Heart right ventricle (tissue), 16 donors: ENCODE measurements around the gene DLGAP1. TPM values are rescaled to one million over a fixed set of nuclear protein-coding genes. Genes with fewer than 3 reads are reported as not detected.

ENCODE experiments used
- ATAC-seq, 8 donors: fragments of 200-7000 bp; cut with Tn5 transposase; one replicate each; pipeline ENCODE4 v1.9.1; 2020; ENCODE audit warnings: mild to moderate bottlenecking in 8 of 8, moderate library complexity in 8 of 8, moderate number of reproducible peaks in 1 of 8
- DNase-seq, 2 donors: peaks; one replicate each; pipeline ENCODE4 v3.0.0-alpha.2; 2020
- H3K27ac ChIP-seq, 10 donors: fragments of 200-600 bp; sonication (generic) in 2 of 10; one replicate each; pipeline versions ENCODE4 v1.5.0 to v1.8.0; 2020 to 2022; ENCODE audit warnings: mild to moderate bottlenecking in 3 of 10
- H3K27me3 ChIP-seq, 7 donors: fragments of 200-600 bp; one replicate each; pipeline ENCODE4 v1.8.0; 2021 to 2022; ENCODE audit warnings: mild to moderate bottlenecking in 2 of 7
- H3K36me3 ChIP-seq, 9 donors: fragments of 200-600 bp; sonication (generic) in 1 of 9; one replicate each; pipeline versions ENCODE4 v1.5.0 to v1.8.0; 2020 to 2022; ENCODE audit warnings: mild to moderate bottlenecking in 2 of 9
- H3K4me1 ChIP-seq, 9 donors: fragments of 200-600 bp; sonication (generic) in 1 of 9; one replicate each; pipeline versions ENCODE4 v1.5.0 to v1.8.0; 2020 to 2022; ENCODE audit warnings: mild to moderate bottlenecking in 4 of 9
- H3K4me3 ChIP-seq, 10 donors: fragments of 200-600 bp; sonication (generic) in 2 of 10; one replicate each; pipeline versions ENCODE4 v1.5.0 to v1.8.0; 2020 to 2022; ENCODE audit warnings: mild to moderate bottlenecking in 7 of 10, moderate library complexity in 2 of 10
- H3K9me3 ChIP-seq, 11 donors: fragments of 200-600 bp in 10 of 11; sonication (generic) in 2 of 11; one replicate each; pipeline versions ENCODE4 v1.5.0 to v1.8.0; 2013 to 2022; ENCODE audit warnings: mild to moderate bottlenecking in 2 of 11, control low read depth in 1 of 11, moderate library complexity in 1 of 11
- WGBS, 2 donors: extraction: QIAGEN DNeasy Blood & Tissue Kit; methylation state at CpG; one replicate each; pipeline ENCODE4 v1.1.7; 2013; ENCODE audit warnings: inconsistent platforms in 1 of 2; 5-methylcytosine and 5-hydroxymethylcytosine counted together
- intact Hi-C, 10 donors: fragments of 100-400 bp; cut with DNase I; formaldehyde crosslinking; loops; one replicate each; pipeline versions ENCODE4 v1.11.1 to v1.14.2; 2022
- polyA plus RNA-seq, 2 donors: library from polyadenylated mRNA; stranded (reverse); fragments of 200-250 nt; gene quantifications; one replicate each; pipeline ENCODE4 v1.2.3, GENCODE V29; 2013
- total RNA-seq, 10 donors: library from RNA; stranded (reverse); fragmentation: NEBNext Ultra II Directional in 3 of 10; extraction: Animal tissue kit (Norgen Biotek cat#: 25700) in 3 of 10; gene quantifications; one replicate each; pipeline versions ENCODE4 v1.2.1 to v1.2.4, GENCODE V29; 2021 to 2023
- TF ChIP-seq, protein P1 (sequence below), 9 donors: fragments of 200-600 bp; sonication (generic) in 2 of 9; IDR thresholded peaks; one replicate each; pipeline versions ENCODE4 v1.5.0 to v1.8.0; 2021 to 2022; ENCODE audit warnings: antibody characterized with exemption in 9 of 9, mild to moderate bottlenecking in 5 of 9, moderate library complexity in 1 of 9
- donor health status: Arrhythmogenic right ventricular cardiomyopathy.
- donor health status: ischemic (EF 13 %, LVEDD 7.1; RV severe dilation, severe dysfunction).
- donor health status: healthy with polysubstance abuse.
- donor health status: DM: no; HTN: yes; CAD: no.
- donor health status: DM: no; HTN: no; CAD: no.
- donor health status: ischemic (EF 25% LVEDD 6.9; RV normal size, moderate dysfunction).
- donor health status: ischemic (EF 25% LVEDD 5.7; RV mildly dilated, moderate dysfunction).
- donor health status: healthy.
- donor health status: DM: yes; HTN: yes; CAD: no.
- donor health status: Ischemic cardiomyopathy.
- donor health status: ischemic (EF 35%, LVEDD 5.7; RV mildly dilated, moderate dysfunction).
- donor health status: nonischemic (EF 11% LVEDD 7.7; RV severe dilation, severe dysfunction).
- donor health status: DM: yes; HTN: yes; CAD: no.
- donor health status: PGD.
- donor health status: ischemic (EF 29% LVEDD 5.4; RV normal size, mild dysfunction).
- donor health status: nonischemic (EF 23%, LVEDD 6.1; RV moderate dilation, normal function).

Gene DLGAP1
- total and polyA plus RNA-seq, 12 donors, result 0.07 to 7.2 (median 1.0) TPM; not detected in 2

DNA sequence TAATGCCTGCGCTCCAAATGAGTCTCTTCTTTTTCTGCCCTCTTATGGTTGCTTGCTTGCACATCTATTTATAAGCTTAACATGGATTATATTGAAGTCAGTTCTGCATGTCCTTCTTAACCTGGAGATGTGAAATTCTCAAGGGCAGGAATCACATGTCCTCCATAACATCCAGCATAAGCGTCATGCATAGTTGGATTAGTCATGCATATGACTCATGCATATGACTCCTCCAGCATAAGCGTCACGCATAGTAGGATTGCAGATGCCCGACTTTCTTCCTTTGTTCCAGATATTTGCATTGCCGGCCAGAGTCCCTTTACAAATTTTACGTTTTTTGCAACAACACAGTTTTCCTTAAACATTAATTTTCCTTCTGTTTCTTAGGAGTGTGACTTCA lies 696.6 kb downstream of the DLGAP1 start:
- no peaks in the 10 kb centered on the region for H3K27me3 ChIP-seq
- no peak for DNase-seq
- H3K36me3 ChIP-seq, result no peaks in the 10 kb centered on the region
- no peak overlapping the region for H3K27ac ChIP-seq
- H3K4me3 ChIP-seq, result no peak overlapping the region
- intact Hi-C loops, result no loop called here
- ATAC-seq, result no peak
- TF ChIP-seq, protein P1, sequence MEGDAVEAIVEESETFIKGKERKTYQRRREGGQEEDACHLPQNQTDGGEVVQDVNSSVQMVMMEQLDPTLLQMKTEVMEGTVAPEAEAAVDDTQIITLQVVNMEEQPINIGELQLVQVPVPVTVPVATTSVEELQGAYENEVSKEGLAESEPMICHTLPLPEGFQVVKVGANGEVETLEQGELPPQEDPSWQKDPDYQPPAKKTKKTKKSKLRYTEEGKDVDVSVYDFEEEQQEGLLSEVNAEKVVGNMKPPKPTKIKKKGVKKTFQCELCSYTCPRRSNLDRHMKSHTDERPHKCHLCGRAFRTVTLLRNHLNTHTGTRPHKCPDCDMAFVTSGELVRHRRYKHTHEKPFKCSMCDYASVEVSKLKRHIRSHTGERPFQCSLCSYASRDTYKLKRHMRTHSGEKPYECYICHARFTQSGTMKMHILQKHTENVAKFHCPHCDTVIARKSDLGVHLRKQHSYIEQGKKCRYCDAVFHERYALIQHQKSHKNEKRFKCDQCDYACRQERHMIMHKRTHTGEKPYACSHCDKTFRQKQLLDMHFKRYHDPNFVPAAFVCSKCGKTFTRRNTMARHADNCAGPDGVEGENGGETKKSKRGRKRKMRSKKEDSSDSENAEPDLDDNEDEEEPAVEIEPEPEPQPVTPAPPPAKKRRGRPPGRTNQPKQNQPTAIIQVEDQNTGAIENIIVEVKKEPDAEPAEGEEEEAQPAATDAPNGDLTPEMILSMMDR (IDR thresholded peaks at IDR 0.05), result no peak
- H3K9me3 ChIP-seq, result peaks cover 0 to 34% (median 9%) of the 10 kb centered on the region in 11 donors
- 89 to 93% methylated on average over 7 of the region's 7 CpGs for WGBS, 2 donors
- peaks cover 0 to 8% (median 0%) of the 10 kb centered on the region in 9 donors for H3K4me1 ChIP-seq

DNA sequence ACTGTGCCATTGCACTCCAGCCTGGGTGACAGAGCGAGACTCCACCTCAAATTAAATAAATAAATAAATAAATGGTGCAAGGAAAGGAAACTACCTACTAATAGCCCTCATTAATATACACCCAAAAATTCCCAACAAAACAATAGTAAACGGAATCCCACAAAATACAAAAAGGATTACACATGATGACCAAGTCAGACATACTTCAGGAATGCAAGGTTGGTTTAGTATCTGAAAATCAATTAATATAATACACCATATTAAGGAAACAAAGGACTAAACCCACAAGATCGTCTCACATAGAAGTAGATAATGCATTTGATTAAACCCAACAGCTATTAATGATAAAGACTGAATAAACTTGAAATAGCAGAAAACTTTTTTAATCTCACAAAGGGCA lies 697.7 kb downstream of the DLGAP1 start:
- Histone ChIP-seq H3K4me1 (peaks cover 0 to 8% (median 0%) of the 10 kb centered on the region in 9 donors), H3K27ac (no peak overlapping the region), H3K36me3 (no peaks in the 10 kb centered on the region), H3K27me3 (no peaks in the 10 kb centered on the region), H3K9me3 (peaks cover 0 to 34% (median 9%) of the 10 kb centered on the region in 11 donors), H3K4me3 (no peak overlapping the region)
- DNase-seq, result no peak
- ATAC-seq, result no peak
- WGBS, 2 donors, result 93 to 94% methylated on average over 3 of the region's 3 CpGs
- intact Hi-C loops, result no loop called here
- TF ChIP-seq, protein P1 (IDR thresholded peaks at IDR 0.05), result no peak

DNA sequence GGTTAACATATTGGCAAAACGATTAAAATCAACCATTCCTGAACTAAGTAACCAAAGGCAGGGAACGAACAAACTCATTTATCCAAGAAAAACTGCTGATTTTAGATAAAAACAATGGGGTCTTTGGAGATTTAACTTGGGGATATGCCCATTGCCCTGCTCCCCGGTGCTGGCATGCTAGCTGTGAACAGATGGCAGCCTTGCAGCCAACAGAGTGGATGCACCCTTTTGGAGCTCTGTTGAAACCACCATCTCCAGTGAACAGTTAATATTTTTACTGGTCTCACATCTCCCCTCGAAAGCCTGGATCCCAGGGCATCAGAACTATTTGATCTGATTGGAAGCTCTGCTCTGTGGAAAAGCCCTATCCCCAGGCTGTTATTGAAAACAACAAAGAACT lies 702.0 kb downstream of the DLGAP1 start:
- no peak for ATAC-seq
- intact Hi-C loops, result no loop called here

GRCh38 chr18:3748086-3748485 lies 707.0 kb downstream of the DLGAP1 start:
- TF ChIP-seq, protein P1 (IDR thresholded peaks at IDR 0.05), result no peak
- Histone ChIP-seq H3K4me3 (no peak overlapping the region), H3K27ac (peak overlapping the region in 1 of 10 donors; percentile 83), H3K36me3 (no peaks in the 10 kb centered on the region), H3K9me3 (no peaks in the 10 kb centered on the region), H3K27me3 (no peaks in the 10 kb centered on the region), H3K4me1 (peaks cover 0 to 17% (median 0%) of the 10 kb centered on the region in 9 donors)
- no peak for DNase-seq
- ATAC-seq, result no peak
- 77 to 89% methylated on average over 3 of the region's 3 CpGs for WGBS, 2 donors
- intact Hi-C loops, result loop anchor here in 1 of 10 donors (10.0 kb wide), 1 partner anchor 67 kb away; no protein-coding TSS in a partner anchor

More for the DNA sequence above, 702.0 kb downstream of the DLGAP1 start:
- no peaks in the 10 kb centered on the region for H3K36me3 ChIP-seq
- DNase-seq, result no peak
- 80 to 81% methylated on average over 4 of the region's 4 CpGs for WGBS, 2 donors
- H3K9me3 ChIP-seq, result peaks cover 0 to 30% (median 9%) of the 10 kb centered on the region in 11 donors
- no peak overlapping the region for H3K27ac ChIP-seq
- TF ChIP-seq, protein P1 (IDR thresholded peaks at IDR 0.05), result no peak
- H3K4me3 ChIP-seq, result no peak overlapping the region
- H3K4me1 ChIP-seq, result peaks cover 0 to 6% (median 0%) of the 10 kb centered on the region in 9 donors
- H3K27me3 ChIP-seq, result no peaks in the 10 kb centered on the region
